ENCODE results near the gene IDI2.

DNA sequence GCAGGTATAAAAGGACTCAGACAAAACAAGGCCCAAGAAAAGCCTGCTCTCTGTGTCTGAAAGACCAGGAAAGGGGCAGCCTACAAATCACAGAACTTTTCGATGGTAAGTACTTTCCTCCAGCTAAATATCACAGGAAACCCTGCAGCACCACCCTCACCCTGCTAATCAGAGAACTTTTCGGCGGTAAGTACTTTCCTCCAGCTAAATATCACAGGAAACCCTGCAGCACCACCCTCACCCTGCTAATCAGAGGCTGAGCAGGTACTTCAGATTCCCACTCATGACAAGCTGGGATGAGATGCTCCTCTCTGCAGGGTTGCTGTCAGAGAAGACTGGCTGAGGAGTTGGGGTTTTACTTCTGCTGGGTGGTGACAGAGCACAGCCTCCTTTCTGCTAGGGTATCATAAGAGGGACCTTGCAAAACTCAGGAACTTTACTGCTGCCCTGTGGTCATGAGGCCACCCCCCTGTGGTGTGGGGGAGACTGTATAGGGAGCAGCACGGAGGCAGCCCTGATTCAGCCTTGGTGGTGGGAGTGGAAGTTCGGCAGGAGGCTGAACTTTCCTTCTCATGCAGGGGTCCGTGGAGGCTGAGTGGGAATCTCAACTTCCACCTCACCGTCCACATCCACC is 37.7 kb upstream of the IDI2 start:
- no peak for TF ChIP-seq CTCF (IDR thresholded peaks at IDR 0.05)
- TF ChIP-seq POLR2A (IDR thresholded peaks at IDR 0.05), result no peak

Data from right lobe of liver (tissue), 4 donors.